ENCODE data around the gene TIMD4.
"Not testable (repeated sequence)": the region's sequence is repeated elsewhere in the genome, so short reads cannot be mapped to it uniquely, and the experiment has no call there.

TIMD4 gene

DNA sequence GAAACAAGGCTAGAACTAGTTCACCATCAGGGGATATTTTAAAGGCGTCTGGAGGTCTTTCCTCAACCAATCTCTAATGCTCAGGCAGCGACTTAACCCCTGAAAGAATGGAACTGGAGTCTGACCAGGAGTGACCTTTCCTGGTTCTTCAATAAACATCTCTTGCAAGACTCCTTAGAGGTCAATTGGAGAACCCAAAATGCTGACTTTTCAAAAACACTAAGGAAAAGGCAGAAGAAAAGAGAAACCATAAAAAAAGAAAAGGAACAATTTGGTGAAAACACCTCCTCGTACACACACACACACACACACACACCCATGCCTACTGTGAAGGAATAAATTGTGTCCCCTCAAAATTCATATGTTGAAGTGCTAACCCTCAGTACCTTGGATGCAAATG lies 12.3 kb downstream of the TIMD4 start:
- Histone ChIP-seq H3K27me3 (ENCODE audit: control insufficient read depth, insufficient read depth, low read length) (no peaks in the 10 kb centered on the region), H3K4me3 (ENCODE audit: low read length) (no peak overlapping the region), H3K9me3 (ENCODE audit: control insufficient read depth, low read depth, low read length) (no peaks in the 10 kb centered on the region)

GRCh38 chr5:156949424-156949823 lies 13.6 kb downstream of the TIMD4 start:
- no peak overlapping the region for H3K9ac ChIP-seq (ENCODE audit: low read length)
- H3K4me3 ChIP-seq (ENCODE audit: low read length), result no peak overlapping the region
- no peaks in the 10 kb centered on the region for H3K36me3 ChIP-seq (ENCODE audit: control insufficient read depth, low read depth, low read length)
- no peaks in the 10 kb centered on the region for H3K9me3 ChIP-seq (ENCODE audit: control insufficient read depth, low read depth, low read length)
- H3K4me1 ChIP-seq (ENCODE audit: control insufficient read depth, low read depth, low read length), result no peaks in the 10 kb centered on the region
- H3K27me3 ChIP-seq (ENCODE audit: control insufficient read depth, insufficient read depth, low read length), result no peaks in the 10 kb centered on the region
- H3K27ac ChIP-seq (ENCODE audit: low read length), result no peak overlapping the region

More for the DNA sequence above, 12.3 kb downstream of the TIMD4 start:
- no peak overlapping the region for H3K27ac ChIP-seq (ENCODE audit: low read length)
- H3K36me3 ChIP-seq (ENCODE audit: control insufficient read depth, low read depth, low read length), result no peaks in the 10 kb centered on the region
- H3K4me1 ChIP-seq (ENCODE audit: control insufficient read depth, low read depth, low read length), result no peaks in the 10 kb centered on the region
- H3K9ac ChIP-seq (ENCODE audit: low read length), result no peak overlapping the region

- Histone ChIP-seq H3K9ac (ENCODE audit: low read length) (no peak overlapping the region), H3K36me3 (ENCODE audit: control insufficient read depth, low read depth, low read length) (no peaks in the 10 kb centered on the region), H3K27ac (ENCODE audit: low read length) (no peak overlapping the region), H3K27me3 (ENCODE audit: control insufficient read depth, insufficient read depth, low read length) (no peaks in the 10 kb centered on the region), H3K4me1 (ENCODE audit: control insufficient read depth, low read depth, low read length) (no peaks in the 10 kb centered on the region), H3K4me3 (ENCODE audit: low read length) (no peak overlapping the region), H3K9me3 (ENCODE audit: control insufficient read depth, low read depth, low read length) (no peaks in the 10 kb centered on the region)
These were observed 15.1 kb downstream of the TIMD4 start for GRCh38 chr5:156947925-156948324.

- H3K36me3 ChIP-seq (ENCODE audit: control insufficient read depth, low read depth, low read length), result no peaks in the 10 kb centered on the region
- peaks cover 5% of the 10 kb centered on the region for H3K9me3 ChIP-seq (ENCODE audit: control insufficient read depth, low read depth, low read length)
- H3K4me1 ChIP-seq (ENCODE audit: control insufficient read depth, low read depth, low read length), result peaks cover 11% of the 10 kb centered on the region
- H3K4me3 ChIP-seq (ENCODE audit: low read length), result no peak overlapping the region
- no peak overlapping the region for H3K27ac ChIP-seq (ENCODE audit: low read length)
- no peaks in the 10 kb centered on the region for H3K27me3 ChIP-seq (ENCODE audit: control insufficient read depth, insufficient read depth, low read length)
- no peak overlapping the region for H3K9ac ChIP-seq (ENCODE audit: low read length)
These were observed 21.0 kb downstream of the TIMD4 start for GRCh38 chr5:156942064-156942463.

DNA sequence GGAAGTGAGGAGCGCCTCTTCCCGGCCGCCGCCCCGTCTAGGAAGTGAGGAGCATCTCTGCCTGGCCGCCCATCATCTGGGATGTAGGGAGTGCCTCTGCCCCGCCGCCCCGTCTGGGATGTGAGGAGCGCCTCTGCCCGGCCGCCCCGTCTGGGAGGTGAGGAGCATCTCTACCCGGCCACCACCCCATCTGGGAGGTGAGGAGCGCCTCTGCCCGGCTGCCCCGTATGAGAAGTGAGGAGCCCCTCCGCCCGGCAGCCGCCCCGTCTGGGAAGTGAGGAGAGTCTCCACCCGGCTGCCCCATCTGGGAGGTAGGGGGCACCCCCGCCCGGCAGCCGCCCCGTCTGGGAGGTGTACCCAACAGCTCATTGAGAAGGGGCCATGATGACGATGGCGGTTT lies 22.6 kb downstream of the TIMD4 start:
- H3K4me3 ChIP-seq (ENCODE audit: low read length); H3K27me3 ChIP-seq (ENCODE audit: control insufficient read depth, insufficient read depth, low read length); H3K36me3 ChIP-seq (ENCODE audit: control insufficient read depth, low read depth, low read length); H3K9me3 ChIP-seq (ENCODE audit: control insufficient read depth, low read depth, low read length); H3K9ac ChIP-seq (ENCODE audit: low read length); H3K27ac ChIP-seq (ENCODE audit: low read length): not testable (repeated sequence)
- H3K4me1 ChIP-seq (ENCODE audit: control insufficient read depth, low read depth, low read length), result peaks cover 11% of the 10 kb centered on the region

GRCh38 chr5:156936972-156937371 lies 26.1 kb downstream of the TIMD4 start:
- Histone ChIP-seq H3K9me3 (ENCODE audit: control insufficient read depth, low read depth, low read length) (peaks cover 5% of the 10 kb centered on the region), H3K27ac (ENCODE audit: low read length) (no peak overlapping the region), H3K27me3 (ENCODE audit: control insufficient read depth, insufficient read depth, low read length) (no peaks in the 10 kb centered on the region), H3K9ac (ENCODE audit: low read length) (no peak overlapping the region), H3K4me1 (ENCODE audit: control insufficient read depth, low read depth, low read length) (peaks cover 3% of the 10 kb centered on the region), H3K4me3 (ENCODE audit: low read length) (no peak overlapping the region), H3K36me3 (ENCODE audit: control insufficient read depth, low read depth, low read length) (no peaks in the 10 kb centered on the region)

DNA sequence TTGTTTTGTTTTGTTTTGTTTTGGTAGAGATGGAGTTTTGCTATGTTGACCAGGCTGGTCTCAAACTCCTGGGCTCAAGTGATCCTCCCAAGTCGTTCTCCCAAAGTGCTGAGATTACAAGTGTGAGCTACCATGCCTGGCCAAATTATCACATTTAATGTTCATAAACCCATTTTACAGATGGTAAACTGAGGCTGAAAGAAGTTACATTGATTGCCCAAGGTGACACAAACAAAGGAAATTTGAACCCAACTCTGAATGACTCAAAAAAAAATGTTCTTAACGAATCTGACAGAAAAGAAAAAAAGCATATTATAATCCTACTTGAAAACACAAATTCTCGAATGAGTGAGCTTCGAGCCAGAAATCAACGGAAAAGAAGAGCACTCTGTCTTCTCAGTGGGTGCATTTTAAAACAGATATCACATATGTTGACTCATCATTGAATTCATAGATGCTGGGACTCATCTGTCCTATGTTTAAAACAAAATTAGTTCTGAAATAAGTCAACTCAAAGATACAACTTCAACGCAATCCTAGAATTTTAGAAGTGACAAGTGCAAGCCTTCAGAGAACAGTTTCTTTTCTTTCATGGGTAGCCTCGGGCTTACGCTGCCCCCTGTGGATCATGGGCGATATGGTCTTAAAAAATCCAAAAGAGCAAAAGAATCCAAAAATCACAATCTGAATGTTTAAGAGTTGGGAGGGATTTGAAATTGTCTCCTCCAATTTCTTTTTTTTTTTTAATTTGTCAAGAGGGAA lies 28.4 kb downstream of the TIMD4 start:
- Histone ChIP-seq H3K27ac (ENCODE audit: low read length) (no peak overlapping the region), H3K36me3 (ENCODE audit: control insufficient read depth, low read depth, low read length) (no peaks in the 10 kb centered on the region), H3K9me3 (ENCODE audit: control insufficient read depth, low read depth, low read length) (peaks cover 4% of the 10 kb centered on the region), H3K9ac (ENCODE audit: low read length) (no peak overlapping the region), H3K27me3 (ENCODE audit: control insufficient read depth, insufficient read depth, low read length) (no peaks in the 10 kb centered on the region), H3K4me1 (ENCODE audit: control insufficient read depth, low read depth, low read length) (no peaks in the 10 kb centered on the region), H3K4me3 (ENCODE audit: low read length) (no peak overlapping the region)

DNA sequence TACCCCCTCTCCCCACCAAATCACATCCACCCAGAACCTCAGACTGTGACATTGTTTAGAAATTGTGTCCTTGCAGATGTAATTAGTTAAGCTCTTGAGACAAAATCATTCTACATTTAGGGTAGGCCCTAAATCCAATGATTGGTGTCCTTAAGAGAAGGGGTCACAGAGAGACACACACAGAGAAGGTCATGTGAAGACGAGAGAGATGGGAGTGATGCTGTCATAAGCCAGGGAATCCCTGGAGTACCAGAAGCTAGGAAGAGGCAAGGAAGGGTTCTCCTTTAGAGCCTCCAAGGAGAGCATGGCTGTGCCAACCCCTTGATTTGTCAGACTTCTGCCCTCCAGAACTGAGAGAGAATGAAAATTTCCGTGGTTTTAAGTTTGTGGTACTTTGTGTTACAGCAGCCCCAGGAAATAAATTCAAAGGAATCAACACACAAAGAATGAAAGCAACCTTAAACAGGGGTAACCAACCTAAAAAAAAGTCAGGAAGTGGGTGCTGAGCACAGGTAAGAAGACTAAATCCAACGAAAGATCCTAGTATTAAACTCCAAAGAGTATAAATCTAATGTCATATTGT lies 33.6 kb downstream of the TIMD4 start:
- H3K9me3 ChIP-seq (ENCODE audit: control insufficient read depth, low read depth, low read length), result no peaks in the 10 kb centered on the region
- no peaks in the 10 kb centered on the region for H3K36me3 ChIP-seq (ENCODE audit: control insufficient read depth, low read depth, low read length)
- no peaks in the 10 kb centered on the region for H3K27me3 ChIP-seq (ENCODE audit: control insufficient read depth, insufficient read depth, low read length)
- no peaks in the 10 kb centered on the region for H3K4me1 ChIP-seq (ENCODE audit: control insufficient read depth, low read depth, low read length)
- no peak overlapping the region for H3K4me3 ChIP-seq (ENCODE audit: low read length)
- H3K27ac ChIP-seq (ENCODE audit: low read length), result no peak overlapping the region
- no peak overlapping the region for H3K9ac ChIP-seq (ENCODE audit: low read length)

GRCh38 chr5:156927545-156927944 lies 35.5 kb downstream of the TIMD4 start:
- Histone ChIP-seq H3K9me3 (ENCODE audit: control insufficient read depth, low read depth, low read length) (no peaks in the 10 kb centered on the region), H3K4me3 (ENCODE audit: low read length) (no peak overlapping the region), H3K27ac (ENCODE audit: low read length) (no peak overlapping the region), H3K27me3 (ENCODE audit: control insufficient read depth, insufficient read depth, low read length) (no peaks in the 10 kb centered on the region), H3K4me1 (ENCODE audit: control insufficient read depth, low read depth, low read length) (no peaks in the 10 kb centered on the region), H3K9ac (ENCODE audit: low read length) (no peak overlapping the region), H3K36me3 (ENCODE audit: control insufficient read depth, low read depth, low read length) (no peaks in the 10 kb centered on the region)

- H3K27me3 ChIP-seq (ENCODE audit: control insufficient read depth, insufficient read depth, low read length); H3K27ac ChIP-seq (ENCODE audit: low read length); H3K4me1 ChIP-seq (ENCODE audit: control insufficient read depth, low read depth, low read length); H3K9ac ChIP-seq (ENCODE audit: low read length); H3K36me3 ChIP-seq (ENCODE audit: control insufficient read depth, low read depth, low read length); H3K4me3 ChIP-seq (ENCODE audit: low read length); H3K9me3 ChIP-seq (ENCODE audit: control insufficient read depth, low read depth, low read length): not testable (repeated sequence)
These were observed 37.3 kb downstream of the TIMD4 start for GRCh38 chr5:156925767-156926166.

GRCh38 chr5:156922207-156922792 lies 40.7 kb downstream of the TIMD4 start:
- no peak overlapping the region for H3K9ac ChIP-seq (ENCODE audit: low read length)

More at GRCh38 chr5:156922207-156922792, 40.7 kb downstream of the TIMD4 start:
- Histone ChIP-seq H3K36me3 (ENCODE audit: control insufficient read depth, low read depth, low read length) (no peaks in the 10 kb centered on the region), H3K9me3 (ENCODE audit: control insufficient read depth, low read depth, low read length) (no peaks in the 10 kb centered on the region), H3K4me1 (ENCODE audit: control insufficient read depth, low read depth, low read length) (peaks cover 13% of the 10 kb centered on the region), H3K4me3 (ENCODE audit: low read length) (no peak overlapping the region), H3K27ac (ENCODE audit: low read length) (no peak overlapping the region), H3K27me3 (ENCODE audit: control insufficient read depth, insufficient read depth, low read length) (no peaks in the 10 kb centered on the region)
